Upper lobe of left lung (tissue), 6 donors: ENCODE data around the gene FAM78B. TPM values are rescaled to one million over a fixed set of nuclear protein-coding genes. Genes with fewer than 3 reads are reported as not detected.

ENCODE experiments used
- ATAC-seq, 2 donors: fragments of 200-7000 bp; cut with Tn5 transposase; one replicate each; pipeline ENCODE4 v1.9.1; 2022; ENCODE audit warnings: mild to moderate bottlenecking in 2 of 2, moderate library complexity in 2 of 2; ENCODE audit not compliant: low FRiP score in 2 of 2
- DNase-seq, 2 donors: peaks; one replicate each; pipeline ENCODE4 v3.0.0-alpha.2; 2019 to 2020
- H3K27ac ChIP-seq, 4 donors: fragments of 200-600 bp; sonication (generic); one replicate each; pipeline ENCODE4 v1.5.1; 2016 to 2019
- H3K27me3 ChIP-seq, 4 donors: fragments of 200-600 bp; sonication (generic); one replicate each; pipeline ENCODE4 v1.5.1; 2017 to 2019
- H3K36me3 ChIP-seq, 4 donors: fragments of 200-600 bp; sonication (generic); one replicate each; pipeline ENCODE4 v1.5.1; 2016 to 2019
- H3K4me1 ChIP-seq, 4 donors: fragments of 200-600 bp; sonication (generic); one replicate each; pipeline ENCODE4 v1.5.1; 2018 to 2019
- H3K4me3 ChIP-seq, 4 donors: fragments of 200-600 bp; sonication (generic); one replicate each; pipeline ENCODE4 v1.5.1; 2017 to 2019; ENCODE audit warnings: mild to moderate bottlenecking in 2 of 4, moderate library complexity in 1 of 4
- H3K9me3 ChIP-seq, 4 donors: fragments of 200-600 bp; sonication (generic); one replicate each; pipeline ENCODE4 v1.5.1; 2018 to 2019
- CTCF ChIP-seq, 6 experiments: fragments of 450-650 bp in 4 of 6; fragments of 200-600 bp in 2 of 6; sonication (generic) in 2 of 6; IDR thresholded peaks; one replicate each; pipeline ENCODE4 v1.5.1; 2016 to 2019; ENCODE audit warnings: antibody characterized with exemption in 6 of 6
- EP300 ChIP-seq, 4 donors: sonication (generic); formaldehyde crosslinking; IDR thresholded peaks; one replicate each; pipeline ENCODE4 v1.5.1; 2017; ENCODE audit warnings: antibody characterized with exemption in 4 of 4, control low read depth in 2 of 4
- POLR2A ChIP-seq, 4 donors: fragments of 450-650 bp; IDR thresholded peaks; one replicate each; pipeline ENCODE4 v1.5.1; 2016 to 2017; ENCODE audit warnings: antibody characterized with exemption in 4 of 4, mild to moderate bottlenecking in 2 of 4
- POLR2AphosphoS5 ChIP-seq, 2 donors: sonication (generic); formaldehyde crosslinking; IDR thresholded peaks; one replicate each; pipeline ENCODE4 v1.5.1; 2017; ENCODE audit warnings: antibody characterized with exemption in 2 of 2
- whole genome bisulfite sequencing, 2 donors: methylation state at CpG; one replicate each; pipeline ENCODE4 v1.1.5; 2017 to 2018; 5-methylcytosine and 5-hydroxymethylcytosine counted together
- total RNA-seq, 6 donors: library from RNA; depleted of rRNA in 4 of 6; stranded (reverse); fragments of >200 nt in 4 of 6; gene quantifications; one replicate each; pipeline versions ENCODE4 v1.1.0 to v1.2.1, GENCODE V29; 2016 to 2021
- donor health status: DM: no; HTN: no; CAD: no; lungs with moderate emphysema.
- donor health status: DM: no; HTN: yes; CAD: no; lungs with severe emphysema.

The FAM78B gene
- total RNA-seq, 6 donors from 2014 or later, result 0.80 to 1.3 (median 1.00) TPM; not detected in 2

GRCh38 chr1:166057650-166058049 lies 109.2 kb downstream of the FAM78B start:
- DNase-seq (no peak), ATAC-seq (no peak)
- H3K4me1 ChIP-seq, result no peaks in the 10 kb centered on the region
- no peak overlapping the region for H3K27ac ChIP-seq
- WGBS, 2 donors, result 38 to 42% methylated on average over 5 of the region's 5 CpGs
- no peaks in the 10 kb centered on the region for H3K27me3 ChIP-seq
- TF ChIP-seq POLR2AphosphoS5 (IDR thresholded peaks at IDR 0.05), result no peak
- no peak for TF ChIP-seq POLR2A (IDR thresholded peaks at IDR 0.05)
- no peak for TF ChIP-seq CTCF (IDR thresholded peaks at IDR 0.05)
- no peak for TF ChIP-seq EP300 (IDR thresholded peaks at IDR 0.05)
- no peak overlapping the region for H3K4me3 ChIP-seq
- H3K9me3 ChIP-seq, result no peaks in the 10 kb centered on the region
- H3K36me3 ChIP-seq, result no peaks in the 10 kb centered on the region

GRCh38 chr1:166053395-166053794 lies 113.4 kb downstream of the FAM78B start:
- H3K9me3 ChIP-seq, result no peaks in the 10 kb centered on the region
- no peak for TF ChIP-seq EP300 (IDR thresholded peaks at IDR 0.05)
- TF ChIP-seq CTCF (IDR thresholded peaks at IDR 0.05), result no peak
- no peak for TF ChIP-seq POLR2AphosphoS5 (IDR thresholded peaks at IDR 0.05)
- TF ChIP-seq POLR2A (IDR thresholded peaks at IDR 0.05), result no peak

GRCh38 chr1:166040202-166040997 lies 126.4 kb downstream of the FAM78B start:
- DNase-seq, result no peak
- H3K4me3 ChIP-seq, result no peak overlapping the region
- no peak for TF ChIP-seq POLR2A (IDR thresholded peaks at IDR 0.05)
- TF ChIP-seq CTCF (IDR thresholded peaks at IDR 0.05), result no peak
- TF ChIP-seq POLR2AphosphoS5 (IDR thresholded peaks at IDR 0.05), result no peak
- TF ChIP-seq EP300 (IDR thresholded peaks at IDR 0.05), result no peak
- H3K36me3 ChIP-seq, result no peaks in the 10 kb centered on the region
- no peak overlapping the region for H3K27ac ChIP-seq
- H3K27me3 ChIP-seq, result no peaks in the 10 kb centered on the region
- 55 to 63% methylated on average over 7 to 8 of the region's 8 CpGs for WGBS, 2 donors
- no peak for ATAC-seq
- no peaks in the 10 kb centered on the region for H3K4me1 ChIP-seq
- no peaks in the 10 kb centered on the region for H3K9me3 ChIP-seq

More at GRCh38 chr1:166053395-166053794, 113.4 kb downstream of the FAM78B start:
- Histone ChIP-seq H3K27ac (no peak overlapping the region), H3K4me1 (no peaks in the 10 kb centered on the region), H3K27me3 (no peaks in the 10 kb centered on the region), H3K4me3 (no peak overlapping the region), H3K36me3 (no peaks in the 10 kb centered on the region)
- no peak for DNase-seq
- 88% methylated on average over 3 of the region's 3 CpGs for WGBS, 2 donors
- ATAC-seq, result no peak

GRCh38 chr1:166039436-166040201 lies 127.2 kb downstream of the FAM78B start:
- 83 to 88% methylated on average over 8 to 9 of the region's 9 CpGs for WGBS, 2 donors
- ATAC-seq, result no peak

More at GRCh38 chr1:166039436-166040201, 127.2 kb downstream of the FAM78B start:
- H3K4me1 ChIP-seq, result no peaks in the 10 kb centered on the region
- no peak overlapping the region for H3K27ac ChIP-seq
- DNase-seq, result no peak
- no peak for TF ChIP-seq POLR2A (IDR thresholded peaks at IDR 0.05)
- TF ChIP-seq EP300 (IDR thresholded peaks at IDR 0.05), result no peak
- TF ChIP-seq CTCF (IDR thresholded peaks at IDR 0.05), result no peak
- TF ChIP-seq POLR2AphosphoS5 (IDR thresholded peaks at IDR 0.05), result no peak
- H3K4me3 ChIP-seq, result no peak overlapping the region
- no peaks in the 10 kb centered on the region for H3K9me3 ChIP-seq
- H3K27me3 ChIP-seq, result no peaks in the 10 kb centered on the region
- no peaks in the 10 kb centered on the region for H3K36me3 ChIP-seq
